Testis (tissue), 2 donors: ENCODE data around the gene PPM1L.

Source experiments
- CTCF ChIP-seq, 3 experiments: fragments of 450-650 bp in 2 of 3; fragments of 200-600 bp in 1 of 3; sonication (generic) in 1 of 3; IDR thresholded peaks; one replicate each; pipeline ENCODE4 v1.5.1; 2016 to 2019; ENCODE audit warnings: antibody characterized with exemption in 3 of 3, mild to moderate bottlenecking in 2 of 3, moderate library complexity in 1 of 3
- POLR2A ChIP-seq: fragments of 450-650 bp; IDR thresholded peaks from one replicate; pipeline ENCODE4 v1.6.1; 2017; ENCODE audit warnings: antibody characterized with exemption, mild to moderate bottlenecking, moderate library complexity

GRCh38 chr3:160774172-160774571 lies 18.1 kb downstream of the PPM1L start:
- TF ChIP-seq POLR2A (no peak), CTCF (IDR thresholded peaks at IDR 0.05) (no peak)
